RPMI7951 (cell line): ENCODE measurements around the gene WDFY3. TPM values are rescaled to one million over a fixed set of nuclear protein-coding genes. Genes with fewer than 3 reads are reported as not detected.

Experiments
- DNase-seq: peaks from one replicate; pipeline ENCODE4 v3.0.0-alpha.2; 2012; ENCODE audit warnings: low read depth
- total RNA-seq: library from RNA; depleted of rRNA; stranded (reverse); fragments of >200 nt; shearing (Covaris generic); gene quantifications from 2 replicates; pipeline ENCODE4 v1.2.3, GENCODE V29; 2014

Gene WDFY3
- total RNA-seq, 1 experiment from 2014 or later = 22.7 TPM

DNA sequence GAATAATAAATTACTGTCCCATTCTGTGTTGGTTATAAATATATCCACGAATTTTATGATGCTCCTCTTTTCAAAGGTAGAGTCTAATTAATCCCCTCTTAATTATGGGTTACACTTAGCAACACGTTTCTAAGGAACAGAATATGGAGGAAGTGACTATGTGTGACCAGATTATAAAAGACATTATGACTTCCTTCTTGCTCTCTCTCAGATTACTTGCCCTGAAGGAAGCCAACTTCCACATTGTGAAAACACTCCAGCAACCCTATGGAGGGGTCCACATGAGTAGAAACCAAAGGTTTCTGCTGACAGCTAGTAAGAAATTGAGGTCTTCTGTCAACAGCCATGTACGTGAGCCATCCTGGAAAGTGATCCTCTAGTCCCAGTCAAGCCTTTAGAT is 59.3 kb downstream of the WDFY3 start:
- DNase-seq = no peak

DNA sequence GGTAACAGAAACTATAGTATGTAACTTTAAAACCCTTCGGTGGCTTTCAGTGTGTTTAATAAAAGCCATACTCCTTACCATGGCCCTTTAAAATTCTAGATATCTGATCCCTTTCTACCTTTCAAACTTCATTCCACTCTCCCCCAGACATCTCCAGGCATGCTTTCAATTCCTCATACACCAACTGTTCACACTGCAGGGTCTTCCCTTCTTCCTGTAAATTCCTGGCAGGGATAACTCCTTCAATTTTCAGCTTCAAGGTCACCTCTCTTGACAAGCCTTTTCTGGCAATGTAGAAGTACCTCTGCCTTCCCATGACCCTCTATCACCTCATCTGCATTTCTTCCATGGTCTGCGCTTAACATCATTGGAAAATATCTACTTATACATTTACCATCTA is 60.8 kb downstream of the WDFY3 start:
- no peak for DNase-seq

DNA sequence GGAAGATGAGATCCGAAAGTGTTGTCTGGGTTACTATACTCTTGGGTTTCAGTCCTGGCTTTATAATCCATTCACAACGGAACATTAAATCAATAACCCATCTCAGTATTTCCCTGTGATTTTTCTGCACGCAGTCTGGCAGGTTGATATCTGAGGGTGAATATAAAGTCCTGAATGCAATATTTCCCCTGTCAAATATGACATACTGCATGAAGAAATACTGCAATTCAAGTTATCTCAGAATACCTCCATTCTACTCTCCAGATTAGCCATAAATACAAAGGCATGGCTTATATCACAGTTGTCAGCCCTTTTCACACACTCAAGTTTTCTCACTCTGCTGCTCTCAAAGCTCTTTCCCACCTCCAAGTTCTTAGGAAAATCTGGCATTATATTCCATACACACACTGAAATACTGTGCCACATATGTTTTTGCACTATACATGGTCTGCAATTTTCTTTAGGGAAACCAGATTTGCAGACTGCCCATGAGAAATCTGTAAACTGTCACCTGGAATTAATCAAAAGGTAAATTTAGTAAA is 64.7 kb downstream of the WDFY3 start:
- DNase-seq = no peak

DNA sequence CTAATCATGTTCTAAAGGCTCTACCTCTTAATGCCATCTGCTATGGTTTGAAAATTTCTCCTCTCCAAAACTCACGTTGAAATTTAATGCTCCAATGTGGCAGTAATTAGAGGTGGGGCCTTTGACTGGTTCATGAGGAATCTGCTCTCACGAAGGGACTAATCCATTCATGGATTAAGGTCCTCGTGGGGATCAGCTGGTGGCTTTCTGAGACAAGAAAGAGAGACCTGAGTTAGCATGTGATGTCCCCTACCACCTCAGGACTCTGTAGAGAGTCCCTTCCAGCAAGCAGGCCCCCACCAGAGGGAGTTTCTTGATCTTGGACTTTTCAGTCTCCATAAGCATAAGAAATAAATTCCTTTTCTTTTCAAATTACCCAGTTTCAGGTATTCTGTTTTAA is 65.3 kb downstream of the WDFY3 start:
- DNase-seq = no peak

DNA sequence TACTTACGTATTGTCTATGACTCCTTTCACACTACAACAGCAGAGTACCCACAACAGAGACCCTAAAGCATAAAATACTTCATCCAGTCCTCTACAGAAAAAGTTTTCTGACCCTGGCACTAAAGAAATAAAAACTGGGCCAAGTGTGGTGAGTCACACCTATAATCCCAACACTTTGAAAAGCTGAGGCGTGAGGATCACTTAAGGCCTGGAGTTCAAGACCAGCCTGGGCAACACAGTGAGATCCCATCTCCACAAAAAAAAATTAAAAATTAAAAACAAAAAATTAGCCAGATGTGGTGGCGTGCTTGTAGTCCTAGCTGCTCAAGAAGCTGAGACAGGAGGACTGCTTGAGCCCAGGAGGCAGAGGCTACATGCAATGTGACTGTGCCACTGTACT is 66.9 kb downstream of the WDFY3 start:
- DNase-seq = no peak

DNA sequence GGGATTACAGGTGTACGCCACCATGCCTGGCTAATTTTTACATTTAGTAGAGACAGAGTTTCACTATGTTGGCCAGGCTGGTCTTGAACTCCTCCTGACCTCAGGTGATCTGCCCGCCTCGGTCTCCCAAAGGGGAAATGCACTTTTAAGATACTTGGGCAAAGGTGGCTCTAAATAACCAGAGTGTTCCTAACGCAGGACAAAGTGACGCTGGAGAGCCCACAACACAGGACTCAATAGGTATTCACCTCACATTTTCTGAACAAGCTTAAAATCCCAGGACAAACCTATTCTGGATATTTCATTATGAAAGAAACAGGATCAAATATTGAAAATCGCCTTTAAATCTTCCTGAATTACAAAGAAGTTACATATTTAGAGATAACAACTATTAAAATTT is 69.0 kb downstream of the WDFY3 start:
- DNase-seq = no peak

DNA sequence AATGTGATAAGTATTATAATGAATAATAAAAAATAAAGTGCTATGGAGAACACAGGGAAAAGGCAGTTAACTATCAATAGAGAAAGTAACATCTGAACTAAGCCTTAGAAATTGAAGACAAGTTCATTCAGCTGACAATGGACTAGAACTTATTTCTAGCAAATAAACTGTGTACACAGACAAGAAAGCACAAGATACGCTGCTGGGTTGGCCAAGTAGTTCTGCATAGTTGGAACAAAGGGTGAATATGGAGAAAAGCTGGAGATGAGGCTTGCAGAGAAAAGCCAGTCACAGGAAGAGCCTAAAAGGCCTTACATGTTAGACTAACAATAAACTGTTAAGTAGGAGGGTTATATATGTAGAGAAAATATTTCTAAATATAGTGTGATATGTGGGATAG is 71.2 kb downstream of the WDFY3 start:
- DNase-seq = no peak

DNA sequence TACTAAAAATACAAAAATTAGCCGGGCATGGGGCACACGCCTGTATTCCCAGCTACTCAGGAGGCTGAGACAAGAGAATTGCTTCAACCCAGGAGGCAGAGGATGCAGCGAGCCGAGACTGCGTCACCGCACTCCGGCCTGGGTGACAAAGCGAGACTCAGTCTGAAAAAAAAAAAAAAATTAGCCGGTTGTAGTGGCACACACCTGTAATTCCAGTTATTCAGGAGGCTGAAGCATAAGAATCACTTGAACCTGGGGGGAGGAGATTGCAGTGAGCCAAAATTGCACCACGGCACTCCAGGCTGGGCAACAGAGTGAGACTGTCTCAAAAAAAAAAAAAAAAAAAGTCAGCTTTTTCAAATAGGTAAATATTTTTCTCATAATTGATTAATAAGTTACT is 71.9 kb downstream of the WDFY3 start:
- no peak for DNase-seq

DNA sequence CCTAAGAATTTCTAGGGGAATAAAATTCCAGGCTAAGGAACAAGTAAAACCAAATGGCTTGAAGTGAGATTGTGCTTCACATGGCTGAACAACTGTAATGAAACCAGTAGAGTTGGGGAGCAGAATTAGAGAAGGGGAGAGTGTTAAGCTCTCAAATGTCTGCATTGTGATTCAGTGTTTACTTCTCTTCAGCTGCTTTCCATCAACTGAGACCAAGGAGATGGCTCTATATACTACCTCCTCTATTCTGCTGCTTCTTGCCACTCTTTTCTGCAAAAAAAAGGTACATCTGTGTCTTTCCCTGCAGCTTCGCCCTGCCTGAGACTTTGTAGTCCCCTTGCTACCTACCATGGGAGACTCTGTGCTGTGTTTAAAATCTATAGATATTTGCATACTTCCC is 73.5 kb downstream of the WDFY3 start:
- no peak for DNase-seq

DNA sequence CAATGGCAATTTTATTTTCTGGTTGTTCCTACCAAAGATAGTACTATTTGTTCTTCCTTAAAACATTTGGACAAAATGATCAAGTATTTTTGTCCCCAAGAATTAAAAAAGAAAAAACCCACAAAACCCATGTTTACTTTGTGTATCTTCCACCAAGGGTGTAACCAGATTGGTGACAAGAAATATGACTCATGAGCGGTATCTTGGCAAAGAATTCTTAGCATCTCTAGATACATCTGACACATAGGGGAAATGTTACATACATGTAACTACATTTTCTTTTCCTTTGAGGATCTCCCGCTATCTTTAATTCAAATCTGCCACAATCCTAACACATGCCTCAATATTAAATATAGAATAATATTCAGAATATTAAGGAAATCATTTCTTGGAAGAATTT is 78.7 kb downstream of the WDFY3 start:
- peak; percentile 62 for DNase-seq

DNA sequence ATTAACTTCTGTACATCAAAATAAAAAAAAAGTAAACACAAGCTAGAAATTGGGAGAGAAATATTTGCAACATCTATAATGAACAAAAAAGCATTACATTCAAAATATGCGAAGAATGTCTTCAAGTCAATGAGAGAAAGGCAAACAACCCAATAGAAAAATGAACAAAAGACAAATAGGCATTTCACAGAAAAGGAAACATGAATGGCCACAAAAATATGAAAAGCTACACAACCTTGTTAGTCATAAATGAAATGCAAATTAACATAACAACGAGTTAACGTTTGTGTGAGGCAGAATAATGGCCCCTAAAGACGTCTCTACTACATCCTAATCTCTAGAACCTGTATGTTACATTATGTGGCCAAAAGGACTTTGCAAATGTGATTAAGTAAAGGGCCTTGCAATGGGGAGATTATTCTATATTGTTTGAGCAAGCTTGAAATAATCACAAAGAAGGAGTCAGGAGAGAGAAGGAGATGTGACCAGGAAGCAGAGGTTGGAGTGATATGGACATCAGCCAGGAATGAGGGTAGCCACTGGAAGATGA is 86.8 kb downstream of the WDFY3 start:
- DNase-seq = no peak

DNA sequence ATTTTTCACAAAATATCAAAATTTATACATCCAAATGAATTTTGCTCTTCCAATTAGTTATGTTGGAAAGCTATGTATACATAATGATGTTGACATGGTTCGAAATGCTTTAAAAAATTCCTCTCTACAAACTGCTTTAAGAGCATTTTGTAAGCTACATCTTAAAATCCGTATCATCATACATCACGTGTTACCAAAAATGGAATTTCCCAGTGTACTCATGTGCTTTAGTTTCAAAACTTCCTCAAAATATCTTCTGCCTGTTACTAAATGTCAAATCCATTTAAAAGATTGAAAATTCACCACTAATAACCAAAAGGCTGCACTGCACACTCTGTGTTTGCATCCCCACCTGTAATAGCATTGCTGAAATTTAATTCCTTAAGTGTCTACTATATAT is 87.9 kb downstream of the WDFY3 start:
- DNase-seq = no peak

DNA sequence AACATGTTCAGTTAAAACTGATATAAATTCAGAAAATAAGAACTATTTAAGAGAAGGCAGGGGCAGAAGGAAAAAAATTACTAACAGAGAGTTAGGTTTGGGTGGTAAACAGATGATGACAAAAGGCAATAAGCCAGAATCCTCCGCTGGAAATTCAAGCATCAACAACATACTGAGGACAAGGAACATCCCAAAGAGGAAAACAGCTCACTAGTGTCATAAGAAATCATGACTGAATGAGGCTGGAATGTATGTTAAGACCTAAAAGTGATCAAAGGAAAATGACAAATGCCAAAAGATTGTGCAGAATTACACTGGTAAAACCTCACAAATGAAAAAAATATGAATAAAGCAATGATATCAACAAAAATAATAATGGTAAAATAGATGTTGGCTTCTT is 88.4 kb downstream of the WDFY3 start:
- DNase-seq = peak; percentile 79

DNA sequence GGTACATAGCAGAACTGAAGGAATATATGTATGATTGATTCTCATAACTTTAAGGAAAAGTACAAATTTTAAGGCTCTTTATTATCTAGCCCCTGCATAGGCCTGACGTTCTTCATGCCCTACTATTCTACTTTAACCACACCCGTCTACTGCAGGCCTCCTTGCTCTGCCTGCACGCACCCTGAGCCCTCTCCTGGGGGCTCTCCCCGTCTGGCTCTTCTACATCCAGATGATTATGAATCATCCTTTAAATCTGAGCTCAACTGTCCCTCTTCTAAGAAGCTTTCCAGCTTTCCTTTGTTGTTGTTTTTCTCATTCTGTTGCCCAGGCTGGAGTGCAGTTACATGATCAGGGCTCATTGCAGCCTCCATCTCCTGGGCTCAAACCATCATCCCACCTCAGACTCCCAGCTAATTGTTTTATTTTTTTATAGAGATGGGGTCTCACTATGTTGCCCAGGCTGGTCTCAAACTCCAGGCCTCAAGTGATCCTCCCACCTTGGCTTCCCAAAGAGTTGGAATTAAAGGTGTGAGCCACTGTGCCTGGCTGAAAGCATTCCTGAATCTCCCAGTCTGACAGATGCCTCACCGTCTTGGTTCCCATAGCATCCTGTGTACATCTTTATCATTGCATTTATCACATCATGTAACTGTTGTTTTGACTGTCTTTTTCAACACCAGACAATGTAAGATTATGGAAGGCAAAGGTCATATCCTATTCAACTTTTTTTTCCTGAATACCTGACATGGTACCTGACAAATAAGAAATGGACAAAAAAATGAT is 89.2 kb downstream of the WDFY3 start:
- DNase-seq = peak; percentile 71

DNA sequence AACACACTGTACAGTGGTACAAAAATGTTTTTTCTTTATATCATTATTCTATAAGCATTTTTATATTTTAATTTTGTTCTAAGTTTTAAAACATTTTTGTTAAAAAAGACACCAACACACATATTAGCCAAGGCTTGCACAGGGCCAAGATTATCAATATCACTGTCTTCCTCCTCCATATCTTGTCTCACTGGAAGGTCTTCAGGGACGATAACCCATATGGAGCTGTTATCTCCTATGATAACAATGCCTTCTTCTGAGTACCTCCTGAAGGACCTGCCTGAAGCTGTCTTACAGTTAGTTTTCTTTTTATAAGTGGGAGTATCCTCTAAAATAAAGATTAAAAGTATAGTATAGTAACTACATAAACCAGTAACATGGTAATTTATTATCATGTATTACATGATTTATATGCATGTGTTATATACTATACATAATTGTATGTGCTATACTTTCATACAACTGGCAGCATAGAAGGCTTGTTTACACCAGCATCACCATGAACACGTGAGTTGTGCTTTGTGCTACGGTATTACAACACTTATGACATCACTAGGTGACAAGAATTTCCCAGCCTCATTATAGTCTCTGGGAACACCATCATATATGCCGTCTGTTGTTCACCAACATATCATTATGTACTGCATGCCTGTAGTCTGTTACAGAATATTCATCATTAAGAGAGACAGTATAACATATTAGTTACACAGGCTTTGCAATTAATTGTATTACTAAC is 90.7 kb downstream of the WDFY3 start:
- DNase-seq = no peak

DNA sequence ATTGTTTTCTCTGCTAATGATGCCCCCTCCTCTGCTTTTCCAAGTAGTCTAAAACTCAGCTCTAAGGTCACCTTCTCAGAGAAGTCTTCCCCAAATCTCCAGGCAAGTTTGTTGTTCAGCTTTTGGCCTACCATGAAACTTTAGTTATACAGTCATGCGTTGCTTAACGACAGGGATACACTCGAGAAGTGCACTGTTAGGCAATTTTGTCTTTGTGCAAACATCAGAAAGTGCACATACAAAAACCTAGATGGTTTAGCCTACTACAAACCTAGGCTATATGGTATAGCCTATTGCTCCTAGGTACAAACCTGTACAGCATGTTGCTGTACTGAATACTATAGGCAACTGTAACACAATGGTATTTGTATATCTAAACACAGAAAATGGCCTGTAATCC is 91.9 kb downstream of the WDFY3 start:
- DNase-seq = no peak

DNA sequence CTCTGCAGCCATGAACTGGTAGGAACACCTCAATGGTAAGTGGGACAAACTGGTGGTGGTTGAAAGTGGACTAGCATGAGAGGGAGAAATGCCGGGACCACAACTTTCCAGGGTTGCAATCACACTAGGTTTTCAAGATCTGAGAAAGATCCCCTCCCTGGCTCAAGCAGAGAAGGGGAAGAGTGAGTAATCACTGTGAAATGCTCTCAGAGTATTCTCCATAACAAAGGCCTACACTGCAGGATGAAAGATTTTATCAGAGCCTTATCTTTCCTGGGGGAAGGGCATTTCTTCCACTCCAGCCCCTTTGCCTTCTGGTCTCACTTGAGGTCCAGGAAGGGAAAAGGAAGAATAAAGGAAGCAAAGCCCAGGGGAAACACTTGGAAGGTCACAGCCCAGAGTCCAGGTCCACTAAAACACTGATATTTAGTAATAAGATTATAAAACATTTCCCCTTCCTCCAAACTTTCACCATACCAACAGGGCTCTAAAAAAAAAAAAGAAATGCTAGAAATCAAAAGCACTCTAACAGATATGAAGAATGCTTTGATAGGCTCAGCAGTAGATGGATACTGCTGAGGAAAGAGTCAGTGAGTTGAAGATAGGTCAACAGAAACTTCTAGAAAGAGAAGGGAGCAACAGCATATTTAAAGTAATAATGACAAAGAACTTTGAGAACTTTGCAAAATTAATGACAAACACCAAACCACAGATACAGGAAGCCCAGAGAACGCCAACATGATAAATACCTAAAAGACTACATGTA is 95.9 kb downstream of the WDFY3 start:
- peak; percentile 85 for DNase-seq

DNA sequence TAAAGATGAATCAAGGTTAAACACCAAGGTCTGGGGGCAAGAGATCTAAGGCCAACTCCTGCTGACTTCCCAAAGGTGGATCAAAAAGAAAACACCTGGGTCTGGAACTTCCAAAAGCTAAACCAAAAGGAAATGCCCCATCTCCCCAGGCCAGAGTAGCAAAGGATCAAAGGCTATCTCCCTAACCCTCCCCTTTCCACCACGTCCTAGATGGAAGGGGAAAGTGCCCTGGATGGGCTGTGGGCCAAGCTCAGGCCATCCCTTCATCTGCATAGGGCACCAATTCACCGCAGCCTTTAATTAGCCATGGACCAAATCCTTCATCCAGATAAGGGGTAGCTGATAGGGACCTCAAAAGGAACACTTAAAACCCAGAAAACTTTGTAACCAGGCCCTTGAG is 100.2 kb downstream of the WDFY3 start:
- DNase-seq = no peak

DNA sequence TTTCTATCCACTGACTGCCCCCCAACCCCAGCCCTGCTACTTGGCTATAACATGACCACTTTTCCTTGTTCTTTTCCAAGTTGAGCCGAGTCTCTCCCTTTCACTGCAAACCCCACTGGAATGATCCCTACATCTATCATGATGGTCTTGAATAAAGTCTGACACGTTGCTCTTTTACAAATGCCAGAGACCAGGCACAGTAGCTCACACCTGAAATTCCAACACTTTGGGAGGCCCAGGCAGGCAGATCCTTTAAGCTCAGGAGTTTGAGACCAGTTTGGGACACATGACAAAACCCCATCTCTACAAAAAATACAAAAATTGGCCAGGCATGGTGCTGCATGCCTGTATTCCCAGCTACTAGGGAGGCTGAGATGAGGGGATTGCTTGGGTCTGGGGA is 100.9 kb downstream of the WDFY3 start:
- no peak for DNase-seq

DNA sequence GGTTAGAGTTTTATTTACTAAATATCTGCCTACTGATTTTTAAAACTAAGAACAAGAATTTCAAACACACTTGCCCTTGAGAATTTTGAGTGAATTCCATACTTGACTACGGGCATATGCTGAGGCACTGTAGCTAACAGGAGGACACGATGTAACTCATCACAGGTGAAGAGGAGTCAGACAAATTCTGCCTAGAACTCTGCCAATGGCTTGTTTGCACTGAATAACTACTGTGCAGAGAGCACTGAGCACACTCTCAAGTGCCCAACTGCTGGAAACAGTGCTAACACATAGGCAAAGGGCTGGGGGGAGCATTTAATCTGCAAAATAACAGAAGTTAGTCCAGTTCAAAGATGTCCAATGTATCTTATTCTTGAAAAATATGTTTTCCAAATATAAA is 104.4 kb downstream of the WDFY3 start:
- DNase-seq = no peak

DNA sequence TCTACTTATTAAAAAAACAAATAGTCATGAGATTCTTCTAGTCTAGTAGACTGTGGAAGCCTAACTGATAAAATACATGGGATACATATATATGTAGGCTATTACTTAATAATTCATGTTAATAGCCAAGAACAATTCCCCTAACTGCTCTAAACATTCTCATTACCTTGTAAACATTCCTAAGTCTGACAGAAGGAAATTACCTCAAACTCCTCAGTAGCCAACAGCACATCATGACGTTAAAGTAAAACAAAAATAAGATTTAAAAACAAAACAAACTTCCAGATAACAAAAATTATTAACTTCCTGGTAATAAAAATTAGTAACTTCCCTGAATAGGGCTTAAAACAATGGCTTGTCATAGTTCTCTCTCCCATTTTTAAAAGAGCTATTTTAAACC is 109.2 kb downstream of the WDFY3 start:
- no peak for DNase-seq

DNA sequence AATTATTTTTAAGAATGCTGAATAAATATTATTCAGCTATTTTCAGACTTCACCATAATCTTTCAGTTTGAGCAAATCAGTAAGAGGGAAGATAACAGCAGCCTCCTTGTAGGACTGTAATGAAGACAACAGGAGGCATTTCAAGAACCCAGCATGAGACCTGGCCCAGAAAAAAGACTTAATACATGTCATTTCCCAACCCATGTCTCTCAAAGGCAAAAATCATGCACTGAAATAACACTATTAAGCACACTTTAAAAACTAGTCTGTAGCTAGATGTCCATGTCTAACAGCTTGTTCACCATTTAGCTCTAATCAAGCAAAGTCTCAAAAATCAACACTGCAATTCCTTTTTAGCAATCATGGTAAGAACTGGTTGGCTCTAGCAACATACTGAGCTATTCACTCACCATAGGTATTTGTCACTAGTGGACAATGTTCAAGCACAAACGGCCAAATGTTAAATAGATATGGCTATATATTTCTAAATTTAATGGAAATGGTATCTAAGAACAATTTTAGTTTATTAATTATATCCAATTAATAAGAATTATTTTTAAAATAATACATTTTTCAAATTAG is 109.9 kb downstream of the WDFY3 start:
- no peak for DNase-seq
